HFFc6 (cell line): ENCODE data around the gene GALNT11. TPM values are rescaled to one million over a fixed set of nuclear protein-coding genes. Genes with fewer than 3 reads are reported as not detected.
"Not testable (repeated sequence)": the region's sequence is repeated elsewhere in the genome, so short reads cannot be mapped to it uniquely, and the experiment has no call there.

ENCODE experiments used
- DNase-seq: peaks from one replicate; pipeline ENCODE4 v3.0.0-alpha.2; 2018
- H3K27ac Mint-ChIP-seq: 2 replicates; pipeline ENCODE4 v1.8.0; 2020; ENCODE audit warnings: mild to moderate bottlenecking, mixed read lengths
- H3K27me3 Mint-ChIP-seq: 2 replicates; pipeline ENCODE4 v1.8.0; 2021; ENCODE audit warnings: mild to moderate bottlenecking, moderate library complexity, mixed read lengths; ENCODE audit not compliant: insufficient read depth
- H3K36me3 Mint-ChIP-seq: 2 replicates; pipeline ENCODE4 v1.8.0; 2021; ENCODE audit warnings: low read depth, mixed read lengths
- H3K4me1 Mint-ChIP-seq: 2 replicates; pipeline ENCODE4 v1.8.0; 2020; ENCODE audit warnings: low read depth, mixed read lengths
- H3K4me3 Mint-ChIP-seq: 2 replicates; pipeline ENCODE4 v1.8.0; 2020; ENCODE audit warnings: mild to moderate bottlenecking, moderate library complexity, mixed read lengths
- H3K9me3 Mint-ChIP-seq: 2 replicates; pipeline ENCODE4 v1.8.0; 2020; ENCODE audit warnings: mild to moderate bottlenecking, mixed read lengths
- total RNA-seq, 6 experiments: library from RNA; stranded (reverse); fragmentation: NEBNext Ultra II Directional; extraction: Animal tissue kit (Norgen Biotek cat#: 25700); gene quantifications; 2 replicates in 1 of 6; 3 replicates in 5 of 6; pipeline ENCODE4 v1.2.3, GENCODE V29; 2021
- TF ChIP-seq, protein P1 (sequence below): fragments of 200-600 bp; sonication (generic); IDR thresholded peaks from 2 replicates; pipeline ENCODE4 v1.5.0; 2021; ENCODE audit warnings: antibody characterized with exemption, mild to moderate bottlenecking

Gene GALNT11
- total RNA-seq, 6 experiments from 2014 or later: 21.8 to 27.7 (median 23.6) TPM

DNA sequence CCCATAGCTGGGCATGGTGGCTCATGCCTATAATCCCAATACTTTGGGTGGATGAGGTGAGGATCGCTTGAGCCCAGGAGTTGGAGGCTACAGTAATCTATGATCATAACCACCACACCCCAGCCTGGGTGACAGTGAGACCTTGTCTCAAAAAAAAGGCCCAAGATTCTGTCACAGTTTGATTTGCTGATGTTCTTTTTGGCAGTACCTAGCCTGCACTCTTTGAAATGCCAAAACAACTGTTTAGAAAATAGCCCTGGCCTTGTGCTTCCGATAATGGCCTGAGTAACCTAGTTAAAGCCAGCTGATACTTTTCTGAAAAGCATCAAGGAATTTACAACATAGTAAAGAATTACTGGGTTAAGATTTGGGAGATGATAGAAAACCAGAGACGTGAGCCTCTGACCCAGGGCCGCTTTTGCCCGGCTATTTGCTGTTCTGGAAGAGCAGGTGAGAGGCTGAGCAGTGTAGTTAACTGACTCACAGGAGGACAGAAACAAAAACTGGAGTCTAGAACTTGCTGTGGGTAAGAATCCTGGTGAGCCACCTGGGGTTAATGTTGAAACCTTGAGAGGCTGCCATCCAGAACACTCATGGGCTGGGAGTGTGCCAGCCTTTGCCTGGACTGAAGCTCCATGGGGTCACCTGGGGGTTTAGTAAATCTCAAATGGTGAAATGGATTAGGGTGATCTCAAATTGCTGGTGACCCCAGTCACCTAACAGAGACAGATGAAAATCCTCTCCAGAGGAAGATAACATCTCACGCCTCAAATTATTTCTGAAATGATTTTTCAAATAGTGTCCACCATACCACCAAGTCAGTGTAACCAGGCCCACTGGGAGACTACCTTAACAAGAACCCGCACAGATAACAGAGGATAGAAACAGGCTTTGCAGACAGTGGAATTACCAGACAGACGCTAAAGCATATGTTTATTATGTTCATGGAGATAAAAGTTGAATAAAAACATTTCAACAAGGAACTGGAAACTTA lies 51.8 kb downstream of the GALNT11 start:
- H3K27me3 Mint-ChIP-seq: no peaks in the 10 kb centered on the region; the same call in 1 of the 2 replicates
- H3K36me3 Mint-ChIP-seq: no peaks in the 10 kb centered on the region
- no peaks in the 10 kb centered on the region for H3K9me3 Mint-ChIP-seq
- peaks cover 26% of the 10 kb centered on the region for H3K4me1 Mint-ChIP-seq
- H3K4me3 Mint-ChIP-seq: no peak overlapping the region
- no peak overlapping the region for H3K27ac Mint-ChIP-seq
- no peak for DNase-seq
- TF ChIP-seq, protein P1, sequence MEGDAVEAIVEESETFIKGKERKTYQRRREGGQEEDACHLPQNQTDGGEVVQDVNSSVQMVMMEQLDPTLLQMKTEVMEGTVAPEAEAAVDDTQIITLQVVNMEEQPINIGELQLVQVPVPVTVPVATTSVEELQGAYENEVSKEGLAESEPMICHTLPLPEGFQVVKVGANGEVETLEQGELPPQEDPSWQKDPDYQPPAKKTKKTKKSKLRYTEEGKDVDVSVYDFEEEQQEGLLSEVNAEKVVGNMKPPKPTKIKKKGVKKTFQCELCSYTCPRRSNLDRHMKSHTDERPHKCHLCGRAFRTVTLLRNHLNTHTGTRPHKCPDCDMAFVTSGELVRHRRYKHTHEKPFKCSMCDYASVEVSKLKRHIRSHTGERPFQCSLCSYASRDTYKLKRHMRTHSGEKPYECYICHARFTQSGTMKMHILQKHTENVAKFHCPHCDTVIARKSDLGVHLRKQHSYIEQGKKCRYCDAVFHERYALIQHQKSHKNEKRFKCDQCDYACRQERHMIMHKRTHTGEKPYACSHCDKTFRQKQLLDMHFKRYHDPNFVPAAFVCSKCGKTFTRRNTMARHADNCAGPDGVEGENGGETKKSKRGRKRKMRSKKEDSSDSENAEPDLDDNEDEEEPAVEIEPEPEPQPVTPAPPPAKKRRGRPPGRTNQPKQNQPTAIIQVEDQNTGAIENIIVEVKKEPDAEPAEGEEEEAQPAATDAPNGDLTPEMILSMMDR: no peak

DNA sequence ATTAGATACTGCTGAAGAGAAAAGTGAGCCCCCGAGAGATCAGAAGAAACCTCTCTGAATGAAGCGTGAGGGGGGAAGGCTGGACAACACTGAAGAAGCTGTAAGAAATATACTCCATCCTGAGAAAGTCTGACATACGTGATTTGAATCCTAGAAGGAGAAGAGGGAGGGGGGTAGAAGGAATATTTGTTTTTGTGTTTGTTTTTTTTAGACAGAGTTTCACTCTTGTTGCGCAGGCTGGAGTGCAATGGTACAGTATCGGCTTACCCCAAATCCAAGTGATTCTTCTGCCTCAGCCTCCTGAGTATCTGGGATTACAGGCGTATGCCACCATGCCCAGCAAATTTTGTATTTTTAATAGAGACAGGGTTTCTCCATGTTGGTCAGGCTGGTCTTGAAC lies 52.6 kb downstream of the GALNT11 start:
- Mint-ChIP-seq H3K4me1 (peaks cover 26% of the 10 kb centered on the region), H3K9me3 (no peaks in the 10 kb centered on the region), H3K27ac (no peak overlapping the region), H3K36me3 (no peaks in the 10 kb centered on the region), H3K27me3 (no peaks in the 10 kb centered on the region), H3K4me3 (no peak overlapping the region)
- TF ChIP-seq, protein P1: no peak
- DNase-seq: no peak

DNA sequence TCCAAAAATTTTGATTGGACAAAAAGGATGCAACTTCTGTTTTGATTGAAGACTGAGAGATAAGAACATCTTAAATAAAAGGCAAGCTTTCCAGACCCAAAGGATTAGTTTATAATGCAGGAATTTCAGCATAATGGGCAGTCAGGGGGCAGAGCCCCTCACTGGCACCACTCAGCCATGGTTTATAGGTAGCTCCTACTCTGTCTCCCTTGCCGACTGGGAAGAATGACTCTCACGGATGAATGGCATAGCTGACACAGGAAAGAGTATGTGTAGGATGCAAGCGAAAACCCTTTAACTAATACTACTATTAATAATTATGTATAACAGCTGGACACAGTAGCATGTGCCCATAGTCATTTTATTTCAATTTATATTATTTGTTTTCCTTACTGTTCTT lies 53.3 kb downstream of the GALNT11 start:
- Mint-ChIP-seq H3K4me1 (peaks cover 19% of the 10 kb centered on the region), H3K36me3 (no peaks in the 10 kb centered on the region), H3K4me3 (no peak overlapping the region), H3K9me3 (no peaks in the 10 kb centered on the region), H3K27ac (no peak overlapping the region), H3K27me3 (no peaks in the 10 kb centered on the region)
- TF ChIP-seq, protein P1: no peak
- no peak for DNase-seq

DNA sequence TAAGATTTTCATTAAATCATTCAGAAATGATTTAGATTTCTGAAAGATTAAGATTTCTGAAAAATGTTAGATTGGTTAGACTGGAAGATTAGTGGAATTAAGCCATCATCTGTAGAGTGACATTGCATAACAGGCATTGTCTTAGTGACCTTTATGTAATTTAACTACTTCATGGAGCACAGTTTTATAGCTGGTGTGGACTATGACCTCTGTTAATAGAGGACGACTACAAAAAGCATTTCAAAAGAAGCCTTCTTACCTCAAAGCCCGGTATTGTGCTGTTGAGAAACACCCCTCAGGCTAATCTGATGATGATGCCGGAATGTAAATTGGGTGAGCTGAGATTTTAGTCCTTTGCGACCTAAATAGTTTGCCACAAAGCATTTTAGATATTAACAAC lies 55.6 kb downstream of the GALNT11 start:
- H3K36me3 Mint-ChIP-seq: no peaks in the 10 kb centered on the region
- DNase-seq: no peak
- TF ChIP-seq, protein P1: no peak
- no peak overlapping the region for H3K27ac Mint-ChIP-seq
- H3K27me3 Mint-ChIP-seq: no peaks in the 10 kb centered on the region
- peaks cover 10% of the 10 kb centered on the region; the same call in 1 of the 2 replicates for H3K4me1 Mint-ChIP-seq
- no peaks in the 10 kb centered on the region for H3K9me3 Mint-ChIP-seq
- H3K4me3 Mint-ChIP-seq: no peak overlapping the region

DNA sequence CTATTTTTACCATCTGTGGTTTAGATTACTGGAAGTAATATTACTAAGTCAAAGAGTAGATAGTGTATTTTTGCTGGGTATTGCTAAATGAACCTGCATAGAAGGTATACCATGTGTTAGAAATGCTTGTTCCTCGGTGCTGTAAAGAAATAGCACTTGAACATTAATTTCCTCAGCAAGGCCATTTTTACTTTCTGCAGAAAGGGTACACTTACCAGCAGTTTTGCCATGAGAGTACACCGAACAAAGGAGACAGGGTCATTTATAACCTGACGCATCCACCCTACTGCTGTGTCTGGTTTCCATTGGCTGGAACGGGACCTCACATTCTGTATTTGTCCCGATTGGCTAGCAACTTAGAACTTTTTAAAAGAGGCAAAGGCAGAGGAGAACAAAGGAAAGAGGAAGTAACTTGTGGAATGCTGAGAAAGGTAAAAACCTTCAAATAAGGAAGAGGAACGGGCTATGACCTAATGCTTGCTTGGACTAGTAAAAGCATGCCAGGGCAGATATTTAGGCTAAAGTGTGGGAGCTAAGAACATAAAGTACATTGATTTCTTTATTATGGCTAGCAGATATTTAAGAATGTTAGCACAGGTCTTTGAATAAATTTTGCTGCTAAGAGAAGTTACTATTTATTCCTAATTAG lies 56.7 kb downstream of the GALNT11 start:
- H3K27ac Mint-ChIP-seq, H3K36me3 Mint-ChIP-seq: not testable (repeated sequence)

DNA sequence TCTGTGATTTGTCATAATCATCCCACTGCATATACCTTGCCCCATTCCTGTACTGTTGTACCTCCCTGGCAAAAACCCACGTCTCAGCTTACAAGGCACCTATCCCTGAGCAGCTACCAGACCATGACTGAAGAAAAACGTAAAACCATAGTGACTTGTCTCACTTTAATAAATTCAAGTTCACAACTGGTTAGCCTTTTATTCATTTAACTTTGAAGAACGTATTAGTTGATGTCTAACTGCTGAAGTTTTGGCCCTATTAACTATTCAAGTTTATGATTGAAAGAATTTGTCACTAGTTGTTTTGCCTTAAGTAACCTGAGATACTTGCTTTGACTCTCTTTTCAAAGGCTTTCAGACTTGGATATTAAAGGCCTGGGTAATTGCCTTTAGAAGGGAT lies 59.7 kb downstream of the GALNT11 start:
- TF ChIP-seq, protein P1: no peak
- Mint-ChIP-seq H3K9me3 (peaks cover 18% of the 10 kb centered on the region), H3K4me3 (no peak overlapping the region), H3K4me1 (peaks cover 10% of the 10 kb centered on the region; the same call in 1 of the 2 replicates), H3K36me3 (peaks cover 17% of the 10 kb centered on the region), H3K27me3 (no peaks in the 10 kb centered on the region), H3K27ac (no peak overlapping the region)
- no peak for DNase-seq

More for the DNA sequence above, 56.7 kb downstream of the GALNT11 start:
- H3K4me3 Mint-ChIP-seq, H3K9me3 Mint-ChIP-seq, DNase-seq, H3K27me3 Mint-ChIP-seq: not testable (repeated sequence)
- peaks cover 10% of the 10 kb centered on the region; the same call in 1 of the 2 replicates for H3K4me1 Mint-ChIP-seq
